Right lobe of liver (tissue), 4 donors: ENCODE results near the gene COPS4.

Source experiments
- CTCF ChIP-seq, 4 donors: fragments of 200-600 bp in 3 of 4; fragments of 450-650 bp in 1 of 4; IDR thresholded peaks; one replicate each; pipeline versions ENCODE4 v1.5.1 to v1.8.0; 2016 to 2022; ENCODE audit warnings: antibody characterized with exemption in 4 of 4, mild to moderate bottlenecking in 2 of 4
- POLR2A ChIP-seq: fragments of 450-650 bp; IDR thresholded peaks from one replicate; pipeline ENCODE4 v1.6.1; 2017; ENCODE audit warnings: antibody characterized with exemption, mild to moderate bottlenecking
- donor health status: DM: no; HTN: no; CAD: no.
- donor health status: DM: no; HTN: no; CAD: no.
- donor health status: DM: no; HTN: yes; CAD: no.

GRCh38 chr4:83096397-83096796, 61.4 kb downstream of the COPS4 start:
- TF ChIP-seq CTCF (IDR thresholded peaks at IDR 0.05) (no peak), POLR2A (no peak)
